ENCODE measurements around the gene TOM1L2.

Gene TOM1L2

DNA sequence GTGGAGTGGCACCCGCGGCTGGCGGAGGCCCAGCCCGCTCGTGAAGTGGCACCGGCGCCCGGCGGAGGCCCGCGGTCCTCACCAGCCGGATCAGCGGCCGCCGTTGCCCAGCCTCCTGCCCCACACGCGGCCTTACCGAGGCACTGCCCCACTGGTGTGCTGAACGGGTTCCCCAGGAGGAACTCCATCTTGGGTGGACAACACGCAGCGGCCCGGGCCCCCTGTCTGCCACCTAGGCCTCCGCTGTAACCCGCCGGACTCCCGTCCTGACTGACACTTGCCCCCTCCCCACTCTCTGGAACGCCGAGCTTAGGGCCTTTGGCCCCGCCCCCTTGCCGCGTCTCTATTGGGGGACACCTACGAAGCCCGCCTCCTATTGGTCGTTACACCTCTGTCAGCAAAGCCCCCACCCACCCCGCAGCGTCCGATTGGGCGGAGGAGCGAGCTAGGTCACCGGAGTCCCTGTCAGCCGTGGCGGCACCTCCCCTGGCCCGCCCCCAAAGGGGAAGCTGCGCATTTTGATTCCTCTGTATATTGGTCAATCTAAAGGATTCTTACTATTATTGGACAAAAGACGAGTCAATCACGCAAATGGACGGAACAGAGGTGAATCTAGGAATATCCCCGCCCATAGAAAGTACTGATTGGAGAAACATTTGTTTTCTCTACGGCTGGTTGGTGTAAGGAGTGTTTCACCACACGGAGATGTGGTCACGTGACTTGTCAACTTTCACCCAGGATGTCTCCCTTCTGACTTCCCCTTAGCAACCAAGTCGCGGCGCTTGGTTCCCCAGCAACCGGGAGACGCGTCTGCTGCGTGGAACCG, at the start of gene TOM1L2, which contains the start of gene DRC3:
TSS of gene TOM1L2 (minus strand) at position 275 of the 826 bp plus-strand sequence. CDS start at position 188, 87 bp downstream.
TSS of gene DRC3 (plus strand) at position 737 of the 826 bp plus-strand sequence. CDS start 4,737 bp downstream, outside the sequence.
- TF ChIP-seq, protein P1, sequence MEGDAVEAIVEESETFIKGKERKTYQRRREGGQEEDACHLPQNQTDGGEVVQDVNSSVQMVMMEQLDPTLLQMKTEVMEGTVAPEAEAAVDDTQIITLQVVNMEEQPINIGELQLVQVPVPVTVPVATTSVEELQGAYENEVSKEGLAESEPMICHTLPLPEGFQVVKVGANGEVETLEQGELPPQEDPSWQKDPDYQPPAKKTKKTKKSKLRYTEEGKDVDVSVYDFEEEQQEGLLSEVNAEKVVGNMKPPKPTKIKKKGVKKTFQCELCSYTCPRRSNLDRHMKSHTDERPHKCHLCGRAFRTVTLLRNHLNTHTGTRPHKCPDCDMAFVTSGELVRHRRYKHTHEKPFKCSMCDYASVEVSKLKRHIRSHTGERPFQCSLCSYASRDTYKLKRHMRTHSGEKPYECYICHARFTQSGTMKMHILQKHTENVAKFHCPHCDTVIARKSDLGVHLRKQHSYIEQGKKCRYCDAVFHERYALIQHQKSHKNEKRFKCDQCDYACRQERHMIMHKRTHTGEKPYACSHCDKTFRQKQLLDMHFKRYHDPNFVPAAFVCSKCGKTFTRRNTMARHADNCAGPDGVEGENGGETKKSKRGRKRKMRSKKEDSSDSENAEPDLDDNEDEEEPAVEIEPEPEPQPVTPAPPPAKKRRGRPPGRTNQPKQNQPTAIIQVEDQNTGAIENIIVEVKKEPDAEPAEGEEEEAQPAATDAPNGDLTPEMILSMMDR (IDR thresholded peaks at IDR 0.05; ENCODE audit: control insufficient read depth, extremely low read depth, insufficient read depth), result no peak

DNA sequence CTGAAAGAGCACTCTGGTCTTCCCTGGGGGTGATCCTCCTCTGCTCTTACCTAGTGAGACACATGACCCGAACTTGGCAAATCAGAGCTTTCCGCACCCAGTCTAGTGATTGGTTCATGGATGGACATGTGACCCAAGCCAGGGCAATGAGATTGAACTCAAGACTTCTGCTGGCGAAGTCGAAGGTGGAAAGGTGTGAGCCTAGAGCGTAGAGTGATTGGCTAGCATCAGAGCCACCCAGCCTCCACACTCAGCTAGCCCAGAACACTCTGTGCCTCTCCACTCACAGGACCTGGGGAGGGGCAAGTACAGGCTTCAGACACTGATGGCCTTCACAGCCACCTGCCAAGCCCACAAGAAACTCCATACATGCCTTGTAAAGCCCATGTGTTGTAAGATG, 49.2 kb upstream of the TOM1L2 start:
- H3K4me3 ChIP-seq (ENCODE audit: low read depth, low read length), result no peak overlapping the region
- DNase-seq (ENCODE audit: low read depth), result no peak
- TF ChIP-seq, protein P1 (IDR thresholded peaks at IDR 0.05; ENCODE audit: control insufficient read depth, extremely low read depth, insufficient read depth), result no peak

More for the DNA sequence above, at the start of gene TOM1L2, which contains the start of gene DRC3:
- peak; percentile 100 for DNase-seq (ENCODE audit: low read depth)
- peak within 1 kb of the TSS; percentile 67 for H3K4me3 ChIP-seq (ENCODE audit: low read depth, low read length)

DNA sequence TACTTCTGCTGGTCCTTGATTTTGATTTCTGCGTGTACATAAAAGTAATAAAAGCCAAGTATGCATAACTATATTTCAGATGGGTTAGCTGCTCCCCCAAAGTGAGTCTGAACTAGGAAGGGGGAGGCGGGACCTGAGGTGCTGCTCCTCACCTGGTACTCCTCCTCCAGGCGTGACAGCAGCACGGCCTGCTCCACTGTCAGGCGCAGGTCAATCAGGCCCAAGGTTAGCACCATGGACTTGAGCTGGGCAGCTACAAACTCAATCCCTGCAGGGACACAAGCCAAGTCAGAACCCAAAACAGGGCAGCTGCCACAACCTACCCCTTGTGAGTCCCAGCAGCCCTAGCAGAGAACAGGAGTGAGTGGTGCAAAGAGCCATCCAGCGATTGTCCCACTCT, 48.8 kb upstream of the TOM1L2 start:
- no peak for DNase-seq (ENCODE audit: low read depth)
- no peak overlapping the region for H3K4me3 ChIP-seq (ENCODE audit: low read depth, low read length)

DNA sequence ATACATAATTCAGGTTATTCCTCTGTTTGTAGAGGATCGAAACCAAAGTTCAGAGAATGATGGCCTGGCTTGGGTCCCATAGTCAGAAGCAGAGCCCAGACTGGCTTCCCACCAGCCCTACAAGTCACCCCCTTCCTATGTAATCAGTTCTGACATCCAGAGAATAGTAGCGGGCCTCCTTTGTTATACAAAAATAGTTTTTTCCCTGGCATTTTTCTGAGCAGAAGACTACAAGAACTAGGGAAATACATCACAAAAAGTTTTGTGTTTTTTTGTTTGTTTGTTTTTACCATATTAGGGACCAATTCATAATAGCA, 47.6 kb upstream of the TOM1L2 start:
- TF ChIP-seq, protein P1 (IDR thresholded peaks at IDR 0.05; ENCODE audit: control insufficient read depth, extremely low read depth, insufficient read depth), result no peak
- H3K4me3 ChIP-seq (ENCODE audit: low read depth, low read length), result no peak overlapping the region
- DNase-seq (ENCODE audit: low read depth), result no peak

More for the DNA sequence above, 48.8 kb upstream of the TOM1L2 start:
- TF ChIP-seq, protein P1 (IDR thresholded peaks at IDR 0.05; ENCODE audit: control insufficient read depth, extremely low read depth, insufficient read depth), result no peak

DNA sequence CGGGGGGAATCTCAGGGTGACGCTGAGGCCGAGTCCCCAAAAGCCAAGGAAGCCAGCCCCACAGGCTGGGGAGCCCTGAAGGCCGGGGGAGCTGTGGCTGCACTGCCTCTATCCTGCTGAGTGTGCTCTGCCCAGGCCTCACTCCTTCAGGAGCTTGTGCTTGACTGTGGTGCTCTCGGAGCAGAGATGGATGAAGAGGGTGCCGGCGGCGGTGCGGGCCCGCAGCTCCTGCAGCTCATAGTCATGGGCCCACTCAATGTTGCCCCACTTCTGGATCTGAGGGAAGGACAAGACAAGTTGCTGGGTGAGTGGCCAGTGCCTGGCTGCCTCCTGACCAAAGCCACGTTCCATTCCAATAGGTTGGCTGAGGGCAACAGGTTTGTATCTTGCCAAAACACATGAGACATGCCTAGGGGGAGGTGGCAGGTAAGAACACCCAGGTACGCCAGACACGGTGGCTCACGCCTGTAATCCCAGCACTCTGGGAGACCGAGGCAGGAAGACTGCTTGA, 46.3 kb upstream of the TOM1L2 start:
- no peak overlapping the region for H3K4me3 ChIP-seq (ENCODE audit: low read depth, low read length)
- TF ChIP-seq, protein P1 (IDR thresholded peaks at IDR 0.05; ENCODE audit: control insufficient read depth, extremely low read depth, insufficient read depth), result no peak
- no peak for DNase-seq (ENCODE audit: low read depth)

DNA sequence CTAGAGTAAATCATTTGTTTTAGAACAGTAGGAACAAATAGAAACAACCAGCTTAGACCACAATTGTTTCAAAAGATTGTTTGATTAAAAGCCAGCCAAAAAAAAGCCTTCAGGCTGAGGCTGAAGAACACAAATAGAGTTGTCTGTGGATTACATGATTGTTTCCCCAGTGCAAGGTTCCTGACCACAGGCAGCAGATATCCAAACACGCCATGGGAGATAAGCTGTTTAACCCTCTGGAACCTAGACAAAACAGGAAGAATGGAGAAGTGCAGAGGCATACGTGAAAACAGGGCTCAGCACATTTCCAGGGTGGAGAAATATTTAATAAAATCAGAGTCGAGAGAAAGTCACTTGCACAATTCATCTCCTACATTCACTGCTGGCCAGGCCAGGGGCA, 45.8 kb upstream of the TOM1L2 start:
- TF ChIP-seq, protein P1 (IDR thresholded peaks at IDR 0.05; ENCODE audit: control insufficient read depth, extremely low read depth, insufficient read depth), result no peak
- no peak for DNase-seq (ENCODE audit: low read depth)
- no peak overlapping the region for H3K4me3 ChIP-seq (ENCODE audit: low read depth, low read length)

Data from LNCaP clone FGC (cell line).